ENCODE results near the gene CHN1. TPM values are rescaled to one million over a fixed set of nuclear protein-coding genes. Genes with fewer than 3 reads are reported as not detected.

Gene CHN1
- total RNA-seq, 1 experiment from 2014 or later: 10.2 TPM

GRCh38 chr2:174925046-174925784, 80.0 kb downstream of the CHN1 start:
- no peak for DNase-seq (ENCODE audit: low read depth)

- DNase-seq (ENCODE audit: low read depth): no peak
These were observed 81.0 kb downstream of the CHN1 start for GRCh38 chr2:174924061-174924693.

DNA sequence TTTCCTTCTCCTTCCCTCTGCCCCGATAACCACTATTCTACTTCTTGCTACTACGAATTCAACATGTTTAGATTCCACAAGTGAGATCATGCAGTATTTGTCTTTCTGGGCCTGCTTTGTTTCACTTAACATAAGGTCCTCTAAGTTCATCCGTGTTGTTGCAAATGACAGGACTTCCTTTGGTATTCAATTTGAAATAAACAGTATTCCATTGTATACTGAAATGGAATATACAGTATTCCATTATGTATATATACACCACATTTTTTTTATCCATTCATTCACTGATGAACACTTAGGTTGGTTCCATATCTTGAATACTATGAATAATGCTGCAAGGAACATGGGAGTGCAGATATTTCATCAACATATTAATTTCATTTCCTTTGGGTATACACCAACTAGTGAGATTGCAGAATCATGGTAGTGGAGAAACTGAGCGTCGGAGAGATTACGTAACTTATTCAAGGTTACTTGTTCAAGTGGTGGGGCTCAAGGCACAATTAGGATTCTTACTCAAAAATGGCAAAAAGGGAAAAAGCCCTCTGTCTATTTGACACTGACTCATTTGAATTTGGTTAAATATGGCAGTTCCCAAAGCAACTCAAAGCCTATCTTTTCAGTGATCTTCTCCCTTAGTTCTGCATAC, 85.1 kb downstream of the CHN1 start:
- DNase-seq (ENCODE audit: low read depth): no peak

- DNase-seq (ENCODE audit: low read depth): no peak
These were observed 86.2 kb downstream of the CHN1 start for GRCh38 chr2:174918886-174919526.

DNA sequence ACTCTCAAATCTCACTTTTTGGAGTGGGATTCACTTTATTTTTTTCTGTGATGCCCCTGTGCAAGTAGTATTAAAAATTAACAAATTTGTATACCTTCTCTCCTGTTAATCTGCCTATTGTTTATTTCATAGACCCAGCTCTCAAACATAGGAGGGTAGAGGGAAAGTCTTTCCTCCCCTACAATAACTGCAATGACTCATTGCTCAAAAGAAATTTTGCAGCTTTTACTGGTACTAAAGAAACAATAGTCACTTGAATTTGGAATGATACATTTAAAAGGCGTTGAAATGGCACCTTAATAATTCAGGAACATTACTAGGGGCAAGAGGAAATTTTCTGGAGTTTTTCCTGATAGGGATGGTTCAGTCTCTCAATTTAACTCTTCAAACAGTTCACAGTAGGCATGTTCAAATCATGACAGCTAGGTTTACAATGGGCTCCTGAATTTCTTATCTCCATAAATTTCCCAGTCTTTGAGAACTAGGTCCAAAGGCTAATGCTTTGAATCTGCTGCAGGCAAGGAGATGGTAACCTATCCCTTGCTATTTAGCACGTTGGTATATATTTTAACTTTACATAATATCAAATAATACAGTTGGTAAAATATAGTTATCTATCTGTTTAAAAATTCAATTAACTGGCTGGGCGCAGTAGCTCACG, 88.8 kb downstream of the CHN1 start:
- DNase-seq (ENCODE audit: low read depth): no peak

DNA sequence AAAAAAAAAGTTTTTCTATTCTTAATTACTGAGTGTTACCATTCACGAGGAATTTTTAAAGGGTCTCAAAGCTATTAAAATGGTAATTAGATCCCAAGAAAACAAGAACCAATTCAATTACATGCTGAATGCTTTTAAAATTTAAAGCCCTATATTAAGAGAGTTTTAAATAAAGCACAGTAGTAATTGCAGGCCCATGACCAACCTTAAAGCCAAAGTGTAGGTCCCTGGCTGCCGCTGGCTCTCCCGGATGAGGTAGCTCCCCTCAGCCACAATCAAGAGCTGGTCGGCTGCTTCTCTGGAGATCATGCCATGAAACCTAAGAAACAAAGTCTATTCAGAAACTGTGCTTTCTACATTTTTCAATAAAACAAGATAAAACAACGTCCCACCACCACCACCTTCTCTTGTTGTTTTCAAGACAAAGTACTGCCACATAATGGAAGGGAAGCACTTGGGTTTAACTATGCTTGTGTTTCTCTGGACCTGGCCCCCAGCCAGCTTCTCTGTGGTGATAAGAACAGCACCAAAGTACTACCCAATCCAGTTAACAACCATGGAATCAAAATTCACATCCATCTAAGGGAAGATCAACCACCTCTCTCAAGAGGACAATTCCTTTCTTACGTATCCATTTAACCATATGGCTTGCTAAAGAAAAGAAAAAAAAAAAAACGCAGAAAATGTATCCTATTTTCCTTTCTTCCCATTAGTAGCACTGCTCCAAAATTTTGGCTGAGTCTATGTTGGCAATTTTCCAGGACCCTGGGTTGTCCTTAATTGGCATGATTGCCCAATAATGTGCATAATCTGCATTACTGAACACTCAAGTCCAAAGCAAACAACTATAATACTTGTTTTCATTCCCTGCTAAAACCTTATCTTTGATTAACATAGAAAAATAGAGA, 90.1 kb downstream of the CHN1 start:
- no peak for DNase-seq (ENCODE audit: low read depth)

DNA sequence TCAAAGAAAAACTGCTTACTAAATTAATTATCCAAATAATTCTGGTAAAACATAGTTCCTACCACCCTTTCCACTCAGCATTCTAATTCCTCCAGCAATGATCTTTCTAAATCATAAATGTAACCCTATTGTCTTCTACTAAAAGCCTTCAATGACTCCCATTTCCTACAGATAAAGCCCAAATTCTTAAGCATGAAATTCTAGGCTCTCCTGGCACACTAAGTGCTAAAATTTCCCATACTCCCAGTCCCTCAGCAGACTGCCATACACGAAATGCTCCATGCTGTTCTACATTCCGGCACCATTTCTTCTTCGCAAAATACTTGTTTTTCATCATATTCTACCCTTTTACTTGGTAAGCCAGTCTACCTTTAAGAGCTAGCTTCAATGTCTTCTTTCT, 96.9 kb downstream of the CHN1 start:
- no peak for DNase-seq (ENCODE audit: low read depth)

GRCh38 chr2:174903264-174903556, 102.0 kb downstream of the CHN1 start:
- DNase-seq (ENCODE audit: low read depth): no peak

DNA sequence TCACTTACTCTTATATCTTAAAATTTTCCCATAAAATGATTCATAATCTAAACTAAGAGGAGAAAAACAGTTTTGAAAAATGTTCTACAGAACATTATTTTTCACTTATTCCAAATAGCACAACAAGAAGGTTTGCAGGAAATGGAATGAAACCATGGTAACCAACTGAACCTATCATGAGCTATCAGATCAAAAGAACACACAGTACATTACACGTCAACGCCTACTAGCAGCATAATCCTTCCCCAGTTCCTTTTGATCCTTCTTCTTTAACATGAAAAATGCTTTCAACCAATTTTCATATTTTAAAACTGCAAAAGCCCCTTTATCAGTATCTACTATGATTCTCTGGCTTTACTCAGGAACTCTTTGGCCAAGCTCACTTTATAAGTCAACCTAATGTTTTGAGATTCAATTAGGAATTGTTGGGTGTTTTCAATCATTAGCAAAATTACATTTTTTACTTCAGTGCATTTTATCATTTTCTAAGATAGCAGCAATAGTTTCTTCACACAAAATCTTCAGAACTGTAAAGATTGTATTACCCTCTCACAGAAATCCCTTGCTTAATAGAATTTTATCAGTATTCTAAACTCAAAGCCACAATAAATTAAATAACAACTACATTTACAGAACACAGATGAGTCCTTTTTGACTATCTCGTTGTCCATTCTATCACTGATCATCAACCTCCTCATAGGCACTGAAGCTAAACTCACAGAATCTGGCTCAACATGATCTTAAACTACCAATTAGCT, 102.5 kb downstream of the CHN1 start:
- no peak for DNase-seq (ENCODE audit: low read depth)

DNA sequence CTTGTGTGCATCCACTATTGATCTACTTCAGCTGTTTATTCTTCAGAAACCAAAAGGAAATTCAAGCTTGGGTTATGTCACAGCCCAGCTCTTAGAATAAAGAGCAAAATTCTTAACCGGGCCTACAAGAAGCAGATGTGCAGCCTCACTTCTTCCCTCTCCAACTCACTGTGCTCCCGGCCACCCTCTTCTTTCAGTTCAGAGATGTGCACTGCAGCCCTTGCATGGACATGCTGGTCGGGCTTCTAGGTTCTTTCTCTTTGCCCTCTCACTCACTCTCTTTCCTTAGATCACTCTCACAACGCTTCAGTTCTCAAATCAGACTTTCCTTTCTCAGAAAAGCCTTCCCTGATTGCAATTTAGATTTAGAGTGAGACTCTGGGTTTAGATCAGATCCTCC, 104.1 kb downstream of the CHN1 start:
- no peak for DNase-seq (ENCODE audit: low read depth)

GRCh38 chr2:174897286-174897685, 107.9 kb downstream of the CHN1 start:
- no peak for DNase-seq (ENCODE audit: low read depth)

DNA sequence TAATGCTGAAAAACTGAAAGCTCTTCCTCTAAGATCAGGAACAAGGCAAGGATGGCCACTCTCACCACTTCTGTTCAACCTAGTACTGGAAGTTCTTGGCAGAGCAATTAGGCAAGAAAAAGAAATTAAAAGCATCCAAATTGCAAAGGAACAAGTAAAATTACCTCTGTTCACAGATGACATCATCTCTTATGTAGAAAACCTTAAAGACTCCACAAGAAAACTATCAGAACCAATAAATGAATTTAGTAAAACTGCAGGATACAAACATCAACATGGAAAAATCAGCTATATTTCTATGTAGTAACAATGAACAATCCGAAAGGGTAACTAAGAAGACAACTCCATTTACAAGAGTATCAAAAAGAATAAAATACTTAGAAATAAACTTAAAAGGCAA, 112.2 kb downstream of the CHN1 start:
- DNase-seq (ENCODE audit: low read depth): no peak

- DNase-seq (ENCODE audit: low read depth): peak; percentile 4
These were observed 112.6 kb downstream of the CHN1 start for GRCh38 chr2:174892546-174892945.

DNA sequence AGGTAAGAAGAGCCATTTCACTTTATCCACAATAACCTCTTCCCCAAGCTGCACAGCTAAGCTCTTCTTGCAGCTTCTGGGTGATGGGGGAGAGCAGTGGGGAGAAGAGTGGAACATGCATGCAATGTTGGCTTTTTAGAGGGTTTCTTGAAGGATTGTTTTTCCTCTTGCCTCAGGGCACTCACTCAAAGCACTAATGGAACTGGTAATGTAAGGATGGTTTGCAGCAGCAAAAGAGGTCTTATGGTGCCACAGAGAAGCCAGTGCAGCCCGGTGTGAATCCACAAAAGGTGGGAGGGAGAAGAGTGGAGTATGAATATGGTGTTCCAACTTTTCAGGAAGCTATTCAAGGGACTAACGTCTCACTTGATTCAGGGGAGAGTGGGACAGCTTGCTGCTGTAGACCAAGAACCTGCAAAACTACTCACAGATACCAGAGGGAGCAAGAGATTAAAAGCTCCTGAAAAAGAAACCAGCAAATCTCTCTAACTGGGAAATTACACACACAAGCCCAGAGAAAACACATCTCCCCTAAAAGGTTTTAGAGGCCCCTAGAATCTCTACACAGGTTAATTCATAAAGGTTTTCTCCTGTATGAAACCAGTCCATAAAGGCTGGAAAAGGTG, 116.4 kb downstream of the CHN1 start:
- DNase-seq (ENCODE audit: low read depth): no peak

DNA sequence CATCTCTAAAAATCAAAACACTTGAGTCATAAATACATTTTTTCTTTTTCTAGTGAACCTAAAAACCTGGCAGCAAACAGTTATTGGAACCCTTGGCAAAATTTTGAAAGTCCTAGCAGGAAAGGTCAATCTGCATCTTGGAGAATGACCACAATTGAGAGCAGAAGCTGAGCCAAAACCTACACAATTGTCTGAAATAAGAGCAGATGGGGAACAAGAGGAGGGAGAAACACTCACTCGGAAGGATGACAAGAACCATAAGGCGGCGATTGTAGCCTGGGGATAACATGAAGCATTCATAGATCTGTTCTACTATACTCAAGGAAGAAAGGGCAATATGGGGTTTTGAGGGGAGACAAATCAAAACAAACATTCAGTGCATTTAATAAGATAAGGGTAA, 117.0 kb downstream of the CHN1 start:
- DNase-seq (ENCODE audit: low read depth): no peak

DNA sequence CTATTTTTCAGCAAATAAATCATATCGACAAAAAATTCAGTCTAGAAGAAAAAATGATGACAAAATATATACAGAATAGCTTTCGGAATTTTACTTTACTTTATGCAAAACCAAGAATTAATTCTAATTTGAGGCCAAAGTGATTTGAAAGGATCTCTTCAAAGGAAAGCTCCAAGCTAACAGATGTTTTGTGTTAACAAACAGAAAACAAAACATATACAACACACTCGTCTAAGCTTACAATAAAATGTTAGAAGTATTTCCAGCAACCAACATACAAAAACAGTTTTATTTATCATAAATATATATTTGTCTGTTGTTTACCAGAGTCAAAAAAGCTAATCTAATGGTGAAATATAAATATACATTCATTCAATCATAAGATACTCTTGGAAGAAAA, 122.8 kb downstream of the CHN1 start:
- no peak for DNase-seq (ENCODE audit: low read depth)

DNA sequence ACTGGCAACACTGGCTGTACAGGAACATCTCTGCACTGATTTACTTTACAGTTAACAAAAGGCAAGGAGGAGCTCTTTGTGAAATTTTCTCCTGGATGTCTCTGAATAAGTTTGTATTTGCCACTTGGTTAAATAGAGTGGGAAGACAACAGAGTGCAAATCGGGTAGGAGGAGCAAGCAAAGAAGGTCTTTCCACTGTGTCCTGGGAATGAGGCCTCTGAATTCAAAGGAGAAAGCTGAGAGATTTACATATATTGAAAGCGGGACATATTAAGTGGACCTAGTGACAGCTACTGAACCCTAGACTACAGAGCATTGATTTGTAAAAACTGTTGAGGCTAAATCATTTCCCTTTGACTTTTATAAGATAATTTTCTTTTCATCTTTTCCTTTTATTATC, 123.5 kb downstream of the CHN1 start:
- no peak for DNase-seq (ENCODE audit: low read depth)

DNA sequence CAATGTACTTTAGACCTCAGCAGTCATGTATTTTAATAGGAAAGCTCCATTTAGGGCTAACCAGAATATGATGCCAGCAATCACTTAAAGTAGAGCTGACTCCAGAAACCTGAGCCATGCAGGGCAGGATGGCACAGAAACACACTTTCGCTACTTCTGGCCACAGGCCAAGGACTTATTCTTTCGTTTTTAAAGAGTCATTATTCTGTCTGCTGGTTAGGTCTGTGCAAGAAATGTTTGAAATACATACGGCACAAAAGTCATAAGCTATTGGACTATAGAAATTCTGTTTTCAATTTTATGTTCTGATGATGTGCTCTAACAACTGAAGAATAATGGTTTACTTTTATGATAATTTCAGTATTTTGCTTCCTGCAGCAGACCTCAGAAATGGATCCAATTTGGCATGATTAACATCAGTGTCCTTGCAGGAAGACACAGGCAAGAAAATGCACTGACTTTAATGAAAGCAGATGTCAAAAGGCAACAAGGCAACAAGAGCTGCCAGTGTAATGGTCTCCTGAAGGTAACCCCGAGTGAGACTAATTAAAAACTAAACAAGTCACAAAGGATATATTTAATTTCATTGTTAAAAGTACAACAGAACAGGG, 126.5 kb downstream of the CHN1 start:
- peak; percentile 52 for DNase-seq (ENCODE audit: low read depth)

DNA sequence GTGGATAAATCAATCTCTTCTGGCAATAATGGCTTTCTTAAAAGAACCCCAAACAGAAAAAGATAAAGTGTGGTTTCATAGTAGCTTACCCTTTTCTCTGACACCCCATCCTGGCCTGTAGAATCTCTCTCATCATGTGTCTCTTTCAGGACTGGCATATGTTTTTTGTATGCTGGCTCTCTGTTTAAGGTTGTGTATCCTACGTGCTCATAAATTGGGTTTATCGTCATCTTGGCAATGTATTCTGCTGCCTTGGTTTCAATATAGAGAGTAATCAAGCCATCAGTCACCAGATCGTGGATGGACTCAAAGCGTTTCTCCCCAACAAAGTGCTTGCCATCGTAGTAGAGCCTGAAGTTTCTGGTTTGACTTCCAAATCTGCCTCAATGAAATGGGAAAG, 127.4 kb downstream of the CHN1 start:
- no peak for DNase-seq (ENCODE audit: low read depth)
